GM19023 (cell line): ENCODE results near the gene SCRT2.
"Not testable (repeated sequence)": the region's sequence is repeated elsewhere in the genome, so short reads cannot be mapped to it uniquely, and the experiment has no call there.

Experiments used
- ATAC-seq: cut with Tn5 transposase; IDR thresholded peaks from one replicate; pipeline ENCODE4 v1.9.1; 2021; ENCODE audit warnings: mild to moderate bottlenecking, moderate library complexity; ENCODE audit not compliant: unreplicated experiment

The SCRT2 gene

GRCh38 chr20:675453-676314, at the start of gene SCRT2:
Gene SCRT2 (minus strand): TSS chr20:675802. CDS start chr20:675601, 201 bp downstream.
- no peak for ATAC-seq

- ATAC-seq: not testable (repeated sequence)
Observed at GRCh38 chr20:724797-725196, 49.2 kb upstream of the SCRT2 start.

GRCh38 chr20:723756-724155, 48.2 kb upstream of the SCRT2 start:
- no peak for ATAC-seq

DNA sequence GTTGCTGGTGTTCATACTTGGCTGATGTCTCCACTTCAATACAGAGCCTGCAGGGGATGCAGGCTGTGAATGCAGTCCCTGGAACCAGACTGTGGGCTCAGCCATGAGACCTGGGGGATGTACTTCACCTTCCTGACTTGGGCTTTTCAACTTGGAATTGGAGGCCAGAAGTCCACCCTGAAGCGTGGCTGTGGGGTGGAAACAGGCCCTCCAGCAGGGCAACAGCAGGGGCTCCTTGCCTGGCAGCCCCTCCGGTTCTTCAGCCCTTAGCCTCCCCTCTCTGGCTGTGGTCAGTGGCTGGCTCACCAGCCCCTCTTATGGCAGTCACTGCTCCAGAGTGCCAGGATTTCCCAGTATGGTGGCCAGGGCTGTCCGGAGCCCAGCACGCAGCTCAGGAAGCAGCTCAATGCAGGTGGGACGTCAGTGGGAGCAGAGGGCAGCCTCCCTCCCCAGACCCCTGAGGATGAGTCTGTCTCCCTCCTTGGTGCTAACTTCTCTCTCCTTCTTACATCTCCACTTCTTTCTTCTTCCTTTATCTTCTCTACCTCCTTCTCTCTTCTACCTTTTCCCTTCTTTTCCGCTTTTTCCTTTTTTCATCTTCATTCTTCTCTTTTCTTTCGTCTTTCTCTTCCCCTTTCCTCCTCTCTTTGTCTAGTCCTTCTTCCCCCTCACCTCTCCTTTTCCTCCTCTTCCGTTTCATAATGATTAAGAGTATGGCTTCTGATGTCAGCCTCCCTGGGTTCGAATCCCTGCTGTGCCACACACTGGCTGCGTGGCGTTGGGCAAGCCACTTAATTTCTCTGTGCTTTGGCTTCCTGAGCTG, 47.4 kb upstream of the SCRT2 start:
- no peak for ATAC-seq

DNA sequence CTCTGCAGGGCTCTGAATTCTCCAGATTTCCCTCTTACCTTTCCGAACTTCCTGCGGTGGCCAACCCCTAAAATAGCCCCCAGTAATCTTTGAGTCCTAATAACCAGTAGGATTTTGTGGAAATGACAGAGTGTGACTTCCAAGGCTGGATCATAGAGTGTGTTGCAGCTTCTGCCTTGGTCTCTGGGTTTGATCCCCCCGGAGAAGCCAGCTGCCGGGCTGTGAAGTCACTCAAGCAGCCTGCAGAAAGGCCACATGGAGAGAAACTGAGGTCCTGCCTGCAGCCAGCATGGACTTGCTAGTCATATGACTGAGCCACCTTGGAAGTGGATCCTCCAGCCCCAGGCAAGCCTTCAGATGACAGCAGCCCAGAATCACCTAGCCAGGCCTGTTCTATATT, 46.3 kb upstream of the SCRT2 start:
- no peak for ATAC-seq

GRCh38 chr20:719816-720215, 44.2 kb upstream of the SCRT2 start:
- no peak for ATAC-seq

DNA sequence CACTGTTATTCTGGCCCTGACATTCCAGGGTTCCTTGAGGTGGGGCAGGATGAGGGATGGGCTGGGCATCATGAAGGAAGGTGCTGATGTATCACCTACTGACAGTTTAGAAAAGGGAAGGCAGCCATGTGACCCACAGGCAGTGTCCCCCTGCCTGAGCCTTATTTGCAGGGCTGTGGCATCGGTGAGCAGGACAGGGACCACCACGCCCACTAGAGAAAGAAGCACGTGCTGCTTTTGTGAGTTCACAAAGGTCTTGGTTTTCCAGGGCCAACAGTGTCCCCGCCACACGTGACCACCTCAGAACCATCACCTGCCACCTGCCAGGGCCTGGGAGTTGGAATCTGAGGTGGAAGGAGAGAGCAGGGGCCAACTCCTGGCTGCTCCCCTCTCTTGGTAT, 43.5 kb upstream of the SCRT2 start:
- no peak for ATAC-seq

- ATAC-seq: no peak
Observed at GRCh38 chr20:717832-718231, 42.2 kb upstream of the SCRT2 start.

DNA sequence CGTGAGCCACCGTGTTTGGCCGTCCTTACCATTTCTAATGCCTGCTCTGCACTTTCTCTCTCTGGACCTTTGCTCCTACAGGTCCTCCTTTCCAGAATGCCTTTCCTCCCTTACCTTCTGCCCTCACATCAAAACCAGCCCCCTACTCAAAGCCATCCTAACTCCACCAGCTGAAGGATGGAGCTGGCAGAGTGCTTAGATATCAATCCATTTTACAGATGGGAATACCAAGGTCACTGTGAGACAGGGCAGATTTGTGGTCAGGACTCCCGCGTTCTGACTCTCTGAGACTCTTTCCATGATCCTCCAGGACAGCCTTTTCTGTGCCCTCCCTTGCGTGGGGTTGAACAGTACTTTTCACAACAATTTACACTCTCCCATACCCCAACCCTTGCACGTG, 41.7 kb upstream of the SCRT2 start:
- no peak for ATAC-seq

- ATAC-seq: no peak
Observed at GRCh38 chr20:714453-714852, 38.9 kb upstream of the SCRT2 start.

GRCh38 chr20:711576-711975, 36.0 kb upstream of the SCRT2 start:
- ATAC-seq: no peak

- no peak for ATAC-seq
Observed at GRCh38 chr20:710780-711450, 35.3 kb upstream of the SCRT2 start.

DNA sequence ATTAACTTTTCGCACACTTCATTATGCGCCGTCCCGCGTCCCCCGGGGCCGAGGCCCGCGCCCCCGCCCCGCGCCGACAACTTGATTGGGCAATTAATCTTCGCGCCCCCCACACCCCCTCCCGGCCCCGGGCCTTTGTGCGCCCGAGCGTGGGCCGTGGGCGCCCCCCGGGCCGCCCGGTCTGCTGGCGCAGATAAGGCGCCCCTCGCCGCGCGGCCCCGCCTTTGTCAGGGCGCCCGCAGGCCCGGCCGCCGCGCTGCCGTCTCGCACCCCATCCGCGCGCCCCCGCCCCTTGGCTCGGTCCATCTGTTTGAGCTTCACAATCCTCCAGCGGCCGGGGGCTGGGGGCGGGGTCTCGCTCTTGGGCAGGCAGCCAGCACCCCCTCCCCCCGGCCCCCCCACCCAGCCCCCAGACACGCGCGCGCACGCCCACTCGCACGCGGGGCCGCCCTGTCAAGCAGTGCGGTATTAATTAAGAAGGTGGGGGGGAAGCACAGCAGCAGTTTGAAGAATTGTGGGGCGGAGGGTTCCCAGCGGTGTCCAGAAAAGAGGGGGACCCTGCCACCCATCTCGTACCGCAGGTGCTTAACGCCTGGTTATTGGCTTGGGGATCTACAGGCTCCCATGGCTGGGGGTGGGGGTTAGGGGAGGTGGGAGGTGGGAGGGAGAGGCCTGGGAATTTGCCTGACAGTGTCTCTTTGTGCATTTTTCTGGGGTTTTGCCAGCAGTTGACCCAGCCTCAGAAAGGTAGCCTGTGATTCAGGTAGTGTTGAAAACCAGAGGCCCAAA, 34.6 kb upstream of the SCRT2 start:
- ATAC-seq: no peak

DNA sequence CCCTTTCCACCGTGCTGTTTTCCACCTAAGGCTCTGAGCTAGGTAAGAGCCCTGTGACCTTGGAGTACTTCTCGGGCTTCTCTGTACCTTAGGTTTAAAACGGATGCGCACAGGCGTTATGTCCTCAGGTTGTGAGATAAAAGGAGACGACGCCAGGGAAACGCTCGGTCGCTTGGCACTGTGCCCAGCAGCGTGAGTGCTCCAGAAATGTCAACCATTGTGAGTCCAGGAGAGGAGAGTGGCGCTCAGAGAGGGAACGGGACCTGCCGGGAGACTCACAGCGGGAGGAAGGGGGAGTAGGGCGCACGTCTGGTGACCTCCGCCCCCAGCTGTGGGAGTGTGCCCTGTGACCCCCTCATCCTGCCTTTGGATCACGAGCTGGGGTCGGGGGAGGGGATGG, 33.8 kb upstream of the SCRT2 start:
- no peak for ATAC-seq

DNA sequence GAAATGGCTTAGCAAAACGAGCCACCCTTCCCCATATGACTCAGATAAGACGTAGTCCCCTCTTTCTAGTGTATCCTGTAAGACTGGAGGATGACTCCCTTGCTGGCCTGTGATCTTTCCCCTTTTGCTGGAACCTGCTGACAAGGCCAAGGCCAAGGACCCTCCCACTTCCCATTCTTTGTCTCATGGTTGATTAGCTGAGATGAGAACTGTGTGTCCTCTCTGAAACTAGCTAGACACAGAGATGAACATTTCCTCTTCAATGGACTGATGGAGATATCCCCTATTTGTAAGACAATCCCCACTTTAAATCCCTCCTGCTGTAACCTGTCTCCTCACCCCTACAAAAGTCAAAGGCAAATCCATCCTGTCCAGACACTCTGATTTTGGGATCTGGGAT, 33.4 kb upstream of the SCRT2 start:
- no peak for ATAC-seq

GRCh38 chr20:707451-708110, 32.0 kb upstream of the SCRT2 start:
- no peak for ATAC-seq

DNA sequence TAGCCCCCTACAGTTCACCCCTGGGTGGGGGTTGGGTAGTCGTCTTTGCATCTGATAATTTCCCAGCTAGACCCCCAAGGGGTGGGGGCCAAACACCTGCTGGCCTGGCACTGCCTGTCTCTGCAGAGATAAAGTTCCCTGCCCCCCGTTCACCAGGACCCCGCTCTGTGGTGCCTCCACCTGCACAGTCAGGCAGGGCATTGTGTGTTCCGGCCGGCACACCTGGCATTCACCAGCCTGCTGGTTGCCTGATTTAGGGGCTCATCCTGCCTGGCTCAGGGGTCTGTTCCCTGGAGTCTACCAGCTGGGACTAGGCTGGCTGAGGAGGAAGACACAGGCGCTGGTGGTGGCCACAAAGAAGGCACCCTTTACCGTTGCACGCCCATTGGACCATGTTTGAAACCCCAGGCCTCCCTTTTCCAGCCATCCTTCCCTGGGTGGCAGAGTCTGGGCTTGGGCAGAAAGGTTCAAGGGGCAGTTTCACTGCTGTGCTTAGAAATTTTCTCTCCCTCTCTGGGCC, 30.8 kb upstream of the SCRT2 start:
- no peak for ATAC-seq

DNA sequence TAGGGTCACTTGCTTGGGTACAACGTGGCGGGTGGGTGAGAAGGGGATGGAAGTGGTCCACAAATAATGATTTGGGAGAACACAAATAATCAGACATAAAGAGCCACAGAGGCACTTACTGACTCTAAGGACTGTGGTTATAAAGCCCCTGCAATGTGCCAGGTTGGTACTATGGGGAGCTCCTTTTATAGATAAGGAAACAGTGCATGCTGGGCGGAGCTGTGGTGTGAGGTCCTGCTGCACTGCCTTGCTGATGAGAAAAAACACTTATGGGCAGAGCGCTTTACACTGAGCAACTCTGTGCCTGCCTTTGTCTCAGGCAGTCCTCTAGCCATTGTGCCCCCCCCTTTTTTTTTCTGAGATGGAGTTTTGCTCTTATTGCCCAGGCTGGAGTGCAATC, 29.1 kb upstream of the SCRT2 start:
- no peak for ATAC-seq

DNA sequence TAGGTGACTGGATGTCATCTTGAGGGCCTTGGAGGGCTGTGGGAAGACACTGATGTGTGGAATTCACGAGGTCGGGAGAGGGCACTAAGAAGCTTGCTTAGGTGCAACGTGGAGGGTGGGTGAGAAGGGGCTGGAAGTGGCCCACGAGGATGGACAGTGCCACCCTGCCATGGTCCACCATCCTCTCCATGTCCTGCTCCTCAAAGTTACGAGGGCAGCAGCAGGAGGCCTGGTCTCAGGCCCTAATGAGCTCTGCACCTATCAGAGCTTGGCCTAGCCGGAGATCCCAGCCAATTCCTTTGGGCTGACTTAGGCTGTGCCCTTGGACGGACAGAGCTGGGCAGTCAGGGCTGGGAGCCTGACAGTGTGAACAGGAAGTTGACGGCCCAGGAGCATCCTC, 27.8 kb upstream of the SCRT2 start:
- ATAC-seq: no peak

DNA sequence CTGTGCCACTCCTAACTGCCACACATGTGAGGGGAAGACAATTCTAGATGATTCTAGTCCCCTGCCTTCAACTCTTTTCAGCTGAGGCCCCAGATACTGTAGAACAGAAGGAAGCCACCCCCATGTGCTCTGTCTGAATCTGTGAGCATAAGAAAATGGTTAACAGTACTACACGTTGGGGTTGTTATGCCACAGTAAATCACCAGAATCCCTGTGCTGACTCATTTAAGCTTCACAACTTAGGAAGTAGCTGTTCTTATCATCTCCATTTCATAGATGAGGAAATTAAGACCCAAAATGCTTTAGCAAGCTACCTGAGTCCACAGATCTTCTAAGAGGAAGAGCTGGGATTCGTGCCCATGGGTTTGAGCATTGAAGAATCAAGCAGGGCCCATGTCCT, 27.4 kb upstream of the SCRT2 start:
- ATAC-seq: no peak
